ENCODE data around the gene TMIE. TPM values are rescaled to one million over a fixed set of nuclear protein-coding genes. Genes with fewer than 3 reads are reported as not detected.

The TMIE gene, protein sequence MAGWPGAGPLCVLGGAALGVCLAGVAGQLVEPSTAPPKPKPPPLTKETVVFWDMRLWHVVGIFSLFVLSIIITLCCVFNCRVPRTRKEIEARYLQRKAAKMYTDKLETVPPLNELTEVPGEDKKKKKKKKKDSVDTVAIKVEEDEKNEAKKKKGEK
- 0.26 and 0.32 TPM in 2 replicates for total RNA-seq

DNA sequence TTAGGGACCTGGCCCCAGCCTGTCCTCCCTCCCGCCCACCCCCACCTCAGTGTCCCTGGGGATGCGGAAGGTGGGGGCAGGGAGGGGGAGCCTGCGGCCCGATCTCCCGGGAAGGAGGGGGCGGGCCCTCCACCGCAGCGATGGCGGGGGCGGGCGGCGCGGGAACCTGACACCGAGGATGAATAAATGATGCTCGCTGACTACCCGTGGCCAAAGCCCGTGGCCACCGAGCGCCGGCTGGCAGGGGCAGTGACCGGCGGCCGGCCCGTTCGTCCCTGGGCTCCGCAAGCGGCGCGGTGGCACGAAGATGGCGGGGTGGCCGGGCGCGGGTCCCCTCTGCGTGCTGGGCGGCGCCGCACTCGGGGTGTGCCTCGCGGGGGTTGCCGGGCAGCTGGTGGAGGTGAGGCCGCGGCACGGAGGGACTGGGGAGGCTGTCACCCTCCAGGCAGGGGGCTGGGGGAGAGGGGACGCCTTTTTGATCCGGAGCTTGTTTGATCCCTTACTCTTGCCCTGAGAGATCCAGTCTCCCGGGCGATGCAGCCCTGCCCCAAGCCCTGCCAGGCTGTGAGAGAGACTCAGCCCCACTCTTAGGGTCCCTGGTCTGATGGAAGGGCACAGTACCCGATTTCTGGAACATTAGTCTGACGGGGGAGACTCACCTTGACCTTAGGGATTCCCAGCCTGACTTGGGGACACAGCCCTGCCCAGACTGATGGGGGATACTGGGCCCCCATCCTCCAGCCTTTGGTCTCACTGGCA lies at the start of gene TMIE:
TMIE (plus strand) TSS at position 212 of the 759 bp plus-strand sequence; CDS start at position 308, 96 bp downstream.

DNA sequence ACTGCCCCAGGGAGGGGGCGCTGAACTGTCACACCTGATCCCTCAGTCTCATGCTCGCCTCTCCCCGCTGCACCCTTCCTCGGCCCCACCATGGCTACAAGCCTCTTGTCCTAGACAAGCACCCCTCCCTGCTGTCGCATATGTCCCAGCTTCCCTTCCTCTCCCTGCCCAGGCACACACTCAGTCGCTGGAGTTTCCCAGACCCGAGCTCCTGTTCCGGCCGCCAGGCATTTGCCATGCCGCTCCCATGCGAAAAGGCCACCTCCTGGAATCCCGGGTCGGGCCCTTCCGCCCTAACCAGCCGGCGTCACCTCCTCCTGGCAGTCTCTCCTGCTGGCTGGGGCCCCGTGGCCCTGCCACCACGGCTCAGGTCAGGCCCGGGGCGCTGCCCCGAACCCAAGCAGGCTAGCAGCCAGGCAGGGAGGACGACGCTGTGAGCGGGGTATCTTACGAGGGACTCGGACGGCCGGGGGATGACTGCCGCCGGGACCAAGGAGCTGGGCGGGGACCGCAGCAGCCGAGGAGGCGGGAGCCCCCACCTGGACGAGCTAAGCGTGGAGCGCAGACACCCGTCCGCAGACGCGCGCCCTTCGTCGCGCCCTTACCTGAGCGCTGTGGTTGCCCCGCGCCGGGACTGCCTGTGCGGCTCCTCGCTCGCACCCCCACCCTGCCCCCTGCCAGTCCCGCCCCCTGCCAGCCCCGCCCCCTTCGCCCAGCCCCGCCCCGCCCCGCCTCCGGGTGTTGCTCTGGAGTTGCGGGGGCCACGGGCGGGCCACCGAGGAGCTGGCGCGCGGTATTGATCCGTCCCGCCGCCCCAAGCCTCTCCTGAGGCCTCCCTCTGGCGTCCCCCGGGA lies 7.9 kb upstream of the TMIE start, which contains the start of gene ALS2CL:
ALS2CL (minus strand) TSS at position 642 of the 854 bp plus-strand sequence. CDS start 4,239 bp downstream, outside the sequence.

DNA sequence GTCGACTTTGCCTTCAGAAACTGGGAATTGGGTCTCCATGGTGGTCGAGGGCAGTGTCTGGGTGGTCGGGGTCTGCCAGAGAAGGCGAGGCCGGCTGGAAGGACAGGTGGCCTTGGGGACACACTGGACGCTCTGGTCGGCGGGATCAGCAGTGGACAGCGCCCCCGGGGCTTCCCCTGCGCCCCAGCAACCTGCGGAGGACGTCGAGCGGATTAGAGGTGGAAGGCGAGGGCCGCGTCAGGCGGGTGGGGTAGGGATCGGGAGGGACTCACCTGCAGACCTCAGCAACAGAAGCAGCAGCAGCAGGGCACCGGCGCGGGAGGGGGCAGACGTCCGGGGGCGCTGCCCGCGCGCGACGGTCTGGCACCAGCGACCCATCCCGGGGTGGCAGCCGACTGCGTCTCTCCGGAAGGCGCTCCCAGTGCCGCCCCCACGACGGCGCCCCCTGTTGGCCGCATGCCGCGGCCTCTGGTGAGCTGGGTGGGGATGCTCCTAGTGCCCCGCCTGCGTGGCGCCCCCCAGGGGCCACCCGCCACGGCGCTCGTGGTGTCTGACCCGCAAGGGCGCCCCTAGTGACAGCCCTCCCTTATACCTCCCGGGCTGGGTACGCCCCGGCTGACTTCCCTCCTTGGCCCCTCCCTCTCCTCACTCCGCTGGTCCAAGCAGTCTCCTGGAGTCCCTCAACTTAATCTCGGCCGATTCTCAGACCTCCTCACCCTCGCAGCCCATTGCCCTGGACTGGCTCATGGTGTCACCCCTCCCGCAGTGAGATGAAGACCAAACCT lies 16.4 kb downstream of the TMIE start, which contains the start of gene PRSS50:
PRSS50 (minus strand) TSS at position 423 of the 785 bp plus-strand sequence; CDS start at position 378, 45 bp downstream.

Small RNAs within 50 kb of the gene (small RNA-seq; reads per million reads assigned to genes)
- gene PRSS45: not detected

Other genes with a start within 250 kb of the TMIE start
- 0.26 TPM in 1 of 2 replicates, not detected in the other for gene LTF, start 236.5 kb upstream of the TMIE start, total RNA-seq
- gene RTP3, start 203.4 kb upstream of the TMIE start, total RNA-seq: not detected in 2 replicates
- 10.5 and 18.0 TPM in 2 replicates for gene LRRC2, start 135.1 kb upstream of the TMIE start, total RNA-seq
- 0.65 and 3.0 TPM in 2 replicates for gene FAM240A, start 88.9 kb upstream of the TMIE start, total RNA-seq
- gene ALS2CL, start 7.7 kb upstream of the TMIE start, total RNA-seq: 4.9 and 6.8 TPM in 2 replicates
- under 0.01 TPM in 1 of 2 replicates, not detected in the other for gene PRSS50, start 16.5 kb downstream of the TMIE start, total RNA-seq
- gene MYL3, start 162.1 kb downstream of the TMIE start, total RNA-seq: 0.65 TPM in 1 of 2 replicates, not detected in the other
- gene PTH1R, start 176.3 kb downstream of the TMIE start, total RNA-seq: 1.8 and 3.0 TPM in 2 replicates